Breast epithelium (tissue), 3 donors: ENCODE results near the gene KCNIP4.

Experiments used
- CTCF ChIP-seq, 3 donors: fragments of 450-650 bp; IDR thresholded peaks; one replicate each; pipeline ENCODE4 v1.5.1; 2016 to 2017; ENCODE audit warnings: antibody characterized with exemption in 3 of 3, mild to moderate bottlenecking in 3 of 3, moderate library complexity in 3 of 3
- POLR2A ChIP-seq: fragments of 450-650 bp; IDR thresholded peaks from one replicate; pipeline ENCODE4 v1.6.1; 2016; ENCODE audit warnings: antibody characterized with exemption, mild to moderate bottlenecking, moderate library complexity
- POLR2AphosphoS5 ChIP-seq, 3 donors: sonication (generic); formaldehyde crosslinking; IDR thresholded peaks; one replicate each; pipeline ENCODE4 v1.6.1; 2017; ENCODE audit warnings: antibody characterized with exemption in 3 of 3

DNA sequence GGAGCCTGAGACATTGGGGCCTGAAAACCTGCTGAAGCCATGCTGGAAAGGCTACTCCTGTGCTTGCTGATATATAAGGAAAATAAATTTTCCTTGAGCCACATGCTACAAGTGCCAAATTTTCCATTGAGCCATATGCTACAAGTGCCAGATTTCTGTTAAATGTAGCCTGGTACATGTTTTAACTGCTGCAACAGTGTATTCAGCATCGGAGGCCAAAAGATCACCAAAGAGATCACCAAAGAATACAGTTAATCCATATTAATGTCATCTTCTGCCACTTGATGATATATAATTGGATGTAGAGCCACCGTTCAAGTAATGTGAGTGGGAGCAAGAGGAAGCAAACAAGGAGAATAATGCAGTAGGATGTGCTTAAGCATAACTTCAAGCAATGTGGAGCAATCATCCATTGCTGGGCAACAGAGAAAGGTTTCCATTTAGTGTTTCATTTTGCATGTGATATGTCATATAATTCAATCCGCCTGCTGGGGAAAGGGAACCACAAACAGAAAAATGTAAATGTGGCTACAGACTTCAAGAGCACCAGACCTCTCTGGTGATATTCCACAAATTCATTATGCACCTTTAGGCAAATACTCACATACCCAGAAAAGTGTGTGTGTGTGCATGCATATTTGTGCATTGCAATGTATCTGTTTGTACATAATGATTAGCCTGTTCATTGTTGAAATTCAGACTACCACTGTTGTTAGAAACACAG, 295.9 kb downstream of the KCNIP4 start:
- TF ChIP-seq POLR2A (no peak), CTCF (IDR thresholded peaks at IDR 0.05) (no peak), POLR2AphosphoS5 (IDR thresholded peaks at IDR 0.05) (no peak)
